Panc1 (cell line): Measurements from ENCODE around the gene ADSS2. TPM values are rescaled to one million over a fixed set of nuclear protein-coding genes. Genes with fewer than 3 reads are reported as not detected.

Experiments used
- ATAC-seq: fragments of 200-7000 bp; cut with Tn5 transposase; 2 replicates; pipeline ENCODE4 v1.9.1; 2020; ENCODE audit warnings: mild to moderate bottlenecking, moderate library complexity
- BruUV-seq: library from RNA; stranded (reverse); fragments of 400-500 nt; replicated peaks from 2 replicates; lab custom pipeline; 2021; lab: Mats Ljungman, UMichigan
- CTCF ChIA-PET: fragments of 300-600 bp; sonication (Branson Sonifier 250); formaldehyde crosslinking; loops from one replicate; lab custom pipeline; 2022; ENCODE audit warnings: antibody characterized with exemption; lab: Charles Lee
- POLR2A ChIA-PET: fragments of 300-600 bp; sonication (Branson Sonifier 250); formaldehyde crosslinking; loops from one replicate; lab custom pipeline; 2022; ENCODE audit warnings: antibody characterized with exemption; lab: Charles Lee
- DNase-seq: peaks from one replicate; pipeline ENCODE4 v3.0.0-alpha.2; 2010; ENCODE audit warnings: low read depth, low spot score
- H3K27ac ChIP-seq: 2 replicates; pipeline ENCODE4 v1.5.1; 2011; ENCODE audit warnings: mild to moderate bottlenecking, low read length, inconsistent platforms
- H3K27me3 ChIP-seq: fragments of 200-500 bp; sonication (Bioruptor generic); 2 replicates; pipeline ENCODE4 v1.6.0; 2014; ENCODE audit warnings: low read length, inconsistent platforms; ENCODE audit not compliant: control insufficient read depth, insufficient read depth
- H3K36me3 ChIP-seq: fragments of 200-500 bp; sonication (Bioruptor generic); 2 replicates; pipeline ENCODE4 v1.5.1; 2014; ENCODE audit warnings: inconsistent platforms, mild to moderate bottlenecking, low read length, moderate library complexity; ENCODE audit not compliant: control insufficient read depth, insufficient read depth
- H3K4me1 ChIP-seq: 2 replicates; pipeline ENCODE4 v1.5.1; 2011; ENCODE audit warnings: inconsistent platforms, mild to moderate bottlenecking, low read length, moderate library complexity; ENCODE audit not compliant: control insufficient read depth, insufficient read depth
- H3K4me3 ChIP-seq, 2 experiments: 2 replicates each; pipeline ENCODE4 v1.5.1; 2011 to 2012; ENCODE audit warnings: low read depth in 2 of 2, low read length in 2 of 2, mild to moderate bottlenecking in 2 of 2, inconsistent platforms in 1 of 2, moderate library complexity in 1 of 2
- H3K9me3 ChIP-seq: fragments of 200-500 bp; sonication (Bioruptor generic); 2 replicates; pipeline ENCODE4 v1.5.1; 2014; ENCODE audit warnings: low read depth, mild to moderate bottlenecking, inconsistent platforms, low read length, moderate library complexity; ENCODE audit not compliant: control insufficient read depth, insufficient read depth
- POLR2AphosphoS5 ChIP-seq: IDR thresholded peaks from 2 replicates; pipeline ENCODE4 v1.6.1; 2012; ENCODE audit warnings: mild to moderate bottlenecking, low read depth, low read length, moderate library complexity
- SIN3A ChIP-seq: IDR thresholded peaks from 2 replicates; pipeline ENCODE4 v1.6.1; 2012; ENCODE audit warnings: low read depth, mild to moderate bottlenecking, low read length, moderate library complexity, borderline replicate concordance; ENCODE audit not compliant: insufficient read depth
- TCF7L2 ChIP-seq: IDR thresholded peaks from 2 replicates; pipeline ENCODE4 v1.6.1; 2011; ENCODE audit warnings: mild to moderate bottlenecking, low read depth, low read length, inconsistent platforms
- in situ Hi-C: cut with HindIII; loops from 2 replicates; pipeline ENCODE4 v1.10.0; 2016; ENCODE audit warnings: low sequenced_read_pairs, low pct_unique_long_range_greater_than_20kb
- intact Hi-C: fragments of 100-400 bp; cut with micrococcal nuclease; formaldehyde crosslinking; loops from one replicate; pipeline ENCODE4 v1.10.0; 2022; ENCODE audit not compliant: unreplicated experiment
- total RNA-seq: library from RNA; stranded (reverse); gene quantifications from one replicate; pipeline ENCODE4 v1.2.1, GENCODE V29; 2021; ENCODE audit not compliant: unreplicated experiment
- TF ChIP-seq, protein P1 (sequence below): fragments of 450-650 bp; IDR thresholded peaks from 2 replicates; pipeline ENCODE4 v1.5.1; 2017; ENCODE audit warnings: mild to moderate bottlenecking
- TF ChIP-seq, protein P2 (sequence below), 2 experiments: IDR thresholded peaks; 2 replicates each; pipeline ENCODE4 v1.6.1; 2011 to 2012; ENCODE audit warnings: low read depth in 2 of 2, control low read depth in 1 of 2, low read length in 1 of 2, mild to moderate bottlenecking in 1 of 2, moderate library complexity in 1 of 2; ENCODE audit not compliant: insufficient read depth in 1 of 2

Gene ADSS2
- total RNA-seq, 1 experiment from 2014 or later = 42.2 TPM

GRCh38 chr1:244447552-244447951 lies 4.2 kb downstream of the ADSS2 start:
- no peak overlapping the region for H3K27ac ChIP-seq
- peaks cover 3% of the 10 kb centered on the region; the same call in 1 of the 2 replicates for H3K9me3 ChIP-seq
- DNase-seq (no peak), ATAC-seq (no peak)
- H3K4me1 ChIP-seq = peaks cover 17% of the 10 kb centered on the region
- TF ChIP-seq, protein P1, sequence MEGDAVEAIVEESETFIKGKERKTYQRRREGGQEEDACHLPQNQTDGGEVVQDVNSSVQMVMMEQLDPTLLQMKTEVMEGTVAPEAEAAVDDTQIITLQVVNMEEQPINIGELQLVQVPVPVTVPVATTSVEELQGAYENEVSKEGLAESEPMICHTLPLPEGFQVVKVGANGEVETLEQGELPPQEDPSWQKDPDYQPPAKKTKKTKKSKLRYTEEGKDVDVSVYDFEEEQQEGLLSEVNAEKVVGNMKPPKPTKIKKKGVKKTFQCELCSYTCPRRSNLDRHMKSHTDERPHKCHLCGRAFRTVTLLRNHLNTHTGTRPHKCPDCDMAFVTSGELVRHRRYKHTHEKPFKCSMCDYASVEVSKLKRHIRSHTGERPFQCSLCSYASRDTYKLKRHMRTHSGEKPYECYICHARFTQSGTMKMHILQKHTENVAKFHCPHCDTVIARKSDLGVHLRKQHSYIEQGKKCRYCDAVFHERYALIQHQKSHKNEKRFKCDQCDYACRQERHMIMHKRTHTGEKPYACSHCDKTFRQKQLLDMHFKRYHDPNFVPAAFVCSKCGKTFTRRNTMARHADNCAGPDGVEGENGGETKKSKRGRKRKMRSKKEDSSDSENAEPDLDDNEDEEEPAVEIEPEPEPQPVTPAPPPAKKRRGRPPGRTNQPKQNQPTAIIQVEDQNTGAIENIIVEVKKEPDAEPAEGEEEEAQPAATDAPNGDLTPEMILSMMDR = no peak
- TF ChIP-seq, protein P2, sequence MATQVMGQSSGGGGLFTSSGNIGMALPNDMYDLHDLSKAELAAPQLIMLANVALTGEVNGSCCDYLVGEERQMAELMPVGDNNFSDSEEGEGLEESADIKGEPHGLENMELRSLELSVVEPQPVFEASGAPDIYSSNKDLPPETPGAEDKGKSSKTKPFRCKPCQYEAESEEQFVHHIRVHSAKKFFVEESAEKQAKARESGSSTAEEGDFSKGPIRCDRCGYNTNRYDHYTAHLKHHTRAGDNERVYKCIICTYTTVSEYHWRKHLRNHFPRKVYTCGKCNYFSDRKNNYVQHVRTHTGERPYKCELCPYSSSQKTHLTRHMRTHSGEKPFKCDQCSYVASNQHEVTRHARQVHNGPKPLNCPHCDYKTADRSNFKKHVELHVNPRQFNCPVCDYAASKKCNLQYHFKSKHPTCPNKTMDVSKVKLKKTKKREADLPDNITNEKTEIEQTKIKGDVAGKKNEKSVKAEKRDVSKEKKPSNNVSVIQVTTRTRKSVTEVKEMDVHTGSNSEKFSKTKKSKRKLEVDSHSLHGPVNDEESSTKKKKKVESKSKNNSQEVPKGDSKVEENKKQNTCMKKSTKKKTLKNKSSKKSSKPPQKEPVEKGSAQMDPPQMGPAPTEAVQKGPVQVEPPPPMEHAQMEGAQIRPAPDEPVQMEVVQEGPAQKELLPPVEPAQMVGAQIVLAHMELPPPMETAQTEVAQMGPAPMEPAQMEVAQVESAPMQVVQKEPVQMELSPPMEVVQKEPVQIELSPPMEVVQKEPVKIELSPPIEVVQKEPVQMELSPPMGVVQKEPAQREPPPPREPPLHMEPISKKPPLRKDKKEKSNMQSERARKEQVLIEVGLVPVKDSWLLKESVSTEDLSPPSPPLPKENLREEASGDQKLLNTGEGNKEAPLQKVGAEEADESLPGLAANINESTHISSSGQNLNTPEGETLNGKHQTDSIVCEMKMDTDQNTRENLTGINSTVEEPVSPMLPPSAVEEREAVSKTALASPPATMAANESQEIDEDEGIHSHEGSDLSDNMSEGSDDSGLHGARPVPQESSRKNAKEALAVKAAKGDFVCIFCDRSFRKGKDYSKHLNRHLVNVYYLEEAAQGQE (IDR thresholded peaks at IDR 0.05; ENCODE audit: insufficient read depth in 1 of 2, low read depth in 2 of 2, low read length in 1 of 2) = no peak
- no peak for TF ChIP-seq TCF7L2
- TF ChIP-seq SIN3A = no peak
- TF ChIP-seq POLR2AphosphoS5 = no peak
- ChIA-PET POLR2A (interaction anchor here (0.5 kb wide), 1 partner anchor 136 kb away, joined by 4 read pairs; no protein-coding TSS in a partner anchor), CTCF (no interaction called here)
- intact Hi-C loops (no loop called here), in situ Hi-C loops (no loop called here)
- no peaks in the 10 kb centered on the region; the same call in none of the 2 replicates for H3K36me3 ChIP-seq
- H3K4me3 ChIP-seq = no peak overlapping the region
- H3K27me3 ChIP-seq = no peaks in the 10 kb centered on the region
- no TSS peak for BruUV-seq

DNA sequence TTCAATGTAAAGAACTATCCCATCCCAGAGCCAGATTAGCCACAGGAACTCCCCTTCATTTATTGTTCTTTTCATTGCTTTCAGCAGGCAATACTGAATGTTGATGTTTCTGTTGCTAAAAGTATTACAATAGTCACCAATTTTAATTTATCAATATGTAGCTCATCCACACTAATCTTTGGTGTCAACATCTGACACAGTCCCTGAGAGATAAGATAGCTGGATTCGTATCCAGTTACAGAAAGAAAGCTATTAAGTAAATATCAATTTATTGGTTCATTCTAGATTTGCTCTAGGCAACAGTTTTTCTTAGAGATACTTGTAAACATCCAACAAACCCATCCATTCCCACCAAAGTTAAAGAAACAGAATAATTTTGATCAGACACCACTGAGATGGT lies 4.7 kb downstream of the ADSS2 start:
- ChIA-PET CTCF (no interaction called here), POLR2A (no interaction called here)
- Histone ChIP-seq H3K36me3 (no peaks in the 10 kb centered on the region; the same call in none of the 2 replicates), H3K9me3 (no peaks in the 10 kb centered on the region), H3K4me3 (no peak overlapping the region), H3K4me1 (peaks cover 17% of the 10 kb centered on the region), H3K27me3 (no peaks in the 10 kb centered on the region), H3K27ac (no peak overlapping the region)
- ATAC-seq (no peak), DNase-seq (no peak)
- in situ Hi-C loops (no loop called here), intact Hi-C loops (no loop called here)
- no TSS peak for BruUV-seq
- TF ChIP-seq, protein P2 (IDR thresholded peaks at IDR 0.05; ENCODE audit: insufficient read depth in 1 of 2, low read depth in 2 of 2, low read length in 1 of 2) = no peak
- no peak for TF ChIP-seq TCF7L2
- TF ChIP-seq, protein P1 = no peak
- TF ChIP-seq POLR2AphosphoS5 = no peak
- TF ChIP-seq SIN3A = no peak
